ENCODE data around the gene HTT. TPM values are rescaled to one million over a fixed set of nuclear protein-coding genes. Genes with fewer than 3 reads are reported as not detected.

The HTT gene
- total and polyA plus RNA-seq, 4 donors = 38.9 to 51.5 (median 40.9) TPM

GRCh38 chr4:3116955-3117354, 42.5 kb downstream of the HTT start:
- Histone ChIP-seq H3K4me1 (ENCODE audit: control insufficient read depth, insufficient read depth, low read length) (peaks cover 1% of the 10 kb centered on the region), H3K9me3 (ENCODE audit: control insufficient read depth, insufficient read depth, low read length) (no peaks in the 10 kb centered on the region), H3K36me3 (ENCODE audit: control insufficient read depth, insufficient read depth, low read length) (peaks cover 35% of the 10 kb centered on the region), H3K27me3 (ENCODE audit: control insufficient read depth, insufficient read depth, low read length) (no peaks in the 10 kb centered on the region), H3K27ac (ENCODE audit: low read depth, low read length) (no peak overlapping the region), H3K4me3 (ENCODE audit: low read depth, low read length) (no peak overlapping the region)
- DNase-seq (ENCODE audit: low read depth in 4 of 6, low spot score in 6 of 6) = no peak
- WGBS (ENCODE audit: insufficient coverage) = 100% methylated on average over 2 of the region's 2 CpGs

GRCh38 chr4:3118312-3118711, 43.8 kb downstream of the HTT start:
- Histone ChIP-seq H3K36me3 (ENCODE audit: control insufficient read depth, insufficient read depth, low read length) (peaks cover 38% of the 10 kb centered on the region), H3K9me3 (ENCODE audit: control insufficient read depth, insufficient read depth, low read length) (no peaks in the 10 kb centered on the region), H3K4me1 (ENCODE audit: control insufficient read depth, insufficient read depth, low read length) (peaks cover 3% of the 10 kb centered on the region), H3K27ac (ENCODE audit: low read depth, low read length) (no peak overlapping the region), H3K27me3 (ENCODE audit: control insufficient read depth, insufficient read depth, low read length) (no peaks in the 10 kb centered on the region), H3K4me3 (ENCODE audit: low read depth, low read length) (no peak overlapping the region)
- WGBS (ENCODE audit: insufficient coverage) = 92% methylated on average over 8 of the region's 8 CpGs
- DNase-seq (ENCODE audit: low read depth in 4 of 6, low spot score in 6 of 6) = no peak

GRCh38 chr4:3119464-3119863, 45.0 kb downstream of the HTT start:
- Histone ChIP-seq H3K27me3 (ENCODE audit: control insufficient read depth, insufficient read depth, low read length) (no peaks in the 10 kb centered on the region), H3K9me3 (ENCODE audit: control insufficient read depth, insufficient read depth, low read length) (no peaks in the 10 kb centered on the region), H3K27ac (ENCODE audit: low read depth, low read length) (no peak overlapping the region), H3K4me3 (ENCODE audit: low read depth, low read length) (no peak overlapping the region), H3K4me1 (ENCODE audit: control insufficient read depth, insufficient read depth, low read length) (peaks cover 3% of the 10 kb centered on the region), H3K36me3 (ENCODE audit: control insufficient read depth, insufficient read depth, low read length) (peaks cover 34% of the 10 kb centered on the region)
- DNase-seq (ENCODE audit: low read depth in 4 of 6, low spot score in 6 of 6) = no peak
- WGBS (ENCODE audit: insufficient coverage) = 100% methylated on average over 1 of the region's 2 CpGs

GRCh38 chr4:3121110-3121509, 46.6 kb downstream of the HTT start:
- Histone ChIP-seq H3K27me3 (ENCODE audit: control insufficient read depth, insufficient read depth, low read length) (no peaks in the 10 kb centered on the region), H3K4me1 (ENCODE audit: control insufficient read depth, insufficient read depth, low read length) (peaks cover 3% of the 10 kb centered on the region), H3K9me3 (ENCODE audit: control insufficient read depth, insufficient read depth, low read length) (no peaks in the 10 kb centered on the region), H3K4me3 (ENCODE audit: low read depth, low read length) (no peak overlapping the region), H3K36me3 (ENCODE audit: control insufficient read depth, insufficient read depth, low read length) (peaks cover 29% of the 10 kb centered on the region), H3K27ac (ENCODE audit: low read depth, low read length) (no peak overlapping the region)
- 100% methylated on average over 6 of the region's 9 CpGs for WGBS (ENCODE audit: insufficient coverage)
- no peak for DNase-seq (ENCODE audit: low read depth in 4 of 6, low spot score in 6 of 6)

- Histone ChIP-seq H3K4me1 (ENCODE audit: control insufficient read depth, insufficient read depth, low read length) (peaks cover 3% of the 10 kb centered on the region), H3K27me3 (ENCODE audit: control insufficient read depth, insufficient read depth, low read length) (no peaks in the 10 kb centered on the region), H3K4me3 (ENCODE audit: low read depth, low read length) (no peak overlapping the region), H3K9me3 (ENCODE audit: control insufficient read depth, insufficient read depth, low read length) (no peaks in the 10 kb centered on the region), H3K27ac (ENCODE audit: low read depth, low read length) (no peak overlapping the region), H3K36me3 (ENCODE audit: control insufficient read depth, insufficient read depth, low read length) (peaks cover 26% of the 10 kb centered on the region)
- DNase-seq (ENCODE audit: low read depth in 4 of 6, low spot score in 6 of 6) = no peak
- WGBS (ENCODE audit: insufficient coverage) = no CpG with 5 or more reads among the region's 2 CpGs
These were observed 47.1 kb downstream of the HTT start for GRCh38 chr4:3121596-3121995.

- Histone ChIP-seq H3K4me3 (ENCODE audit: low read depth, low read length) (no peak overlapping the region), H3K36me3 (ENCODE audit: control insufficient read depth, insufficient read depth, low read length) (peaks cover 31% of the 10 kb centered on the region), H3K9me3 (ENCODE audit: control insufficient read depth, insufficient read depth, low read length) (no peaks in the 10 kb centered on the region), H3K27me3 (ENCODE audit: control insufficient read depth, insufficient read depth, low read length) (no peaks in the 10 kb centered on the region), H3K27ac (ENCODE audit: low read depth, low read length) (no peak overlapping the region), H3K4me1 (ENCODE audit: control insufficient read depth, insufficient read depth, low read length) (peaks cover 3% of the 10 kb centered on the region)
- DNase-seq (ENCODE audit: low read depth in 4 of 6, low spot score in 6 of 6) = no peak
- WGBS (ENCODE audit: insufficient coverage) = 91% methylated on average over 5 of the region's 9 CpGs
These were observed 47.6 kb downstream of the HTT start for GRCh38 chr4:3122081-3122563.

- H3K4me3 ChIP-seq (ENCODE audit: low read depth, low read length) = no peak overlapping the region
- peaks cover 39% of the 10 kb centered on the region for H3K36me3 ChIP-seq (ENCODE audit: control insufficient read depth, insufficient read depth, low read length)
- WGBS (ENCODE audit: insufficient coverage) = 50% methylated on average over 1 of the region's 3 CpGs
- H3K4me1 ChIP-seq (ENCODE audit: control insufficient read depth, insufficient read depth, low read length) = peaks cover 3% of the 10 kb centered on the region
- no peaks in the 10 kb centered on the region for H3K27me3 ChIP-seq (ENCODE audit: control insufficient read depth, insufficient read depth, low read length)
- DNase-seq (ENCODE audit: low read depth in 4 of 6, low spot score in 6 of 6) = no peak
- H3K27ac ChIP-seq (ENCODE audit: low read depth, low read length) = no peak overlapping the region
- H3K9me3 ChIP-seq (ENCODE audit: control insufficient read depth, insufficient read depth, low read length) = no peaks in the 10 kb centered on the region
These were observed 48.7 kb downstream of the HTT start for GRCh38 chr4:3123181-3123671.

- peaks cover 39% of the 10 kb centered on the region for H3K36me3 ChIP-seq (ENCODE audit: control insufficient read depth, insufficient read depth, low read length)
- WGBS (ENCODE audit: insufficient coverage) = 95% methylated on average over 5 of the region's 7 CpGs
These were observed 49.7 kb downstream of the HTT start for GRCh38 chr4:3124070-3124767.

GRCh38 chr4:3127112-3127511, 52.6 kb downstream of the HTT start:
- H3K4me1 ChIP-seq (ENCODE audit: control insufficient read depth, insufficient read depth, low read length) = peaks cover under 1% of the 10 kb centered on the region
- no peak for DNase-seq (ENCODE audit: low read depth in 4 of 6, low spot score in 6 of 6)
- H3K27ac ChIP-seq (ENCODE audit: low read depth, low read length) = no peak overlapping the region
- H3K9me3 ChIP-seq (ENCODE audit: control insufficient read depth, insufficient read depth, low read length) = no peaks in the 10 kb centered on the region
- 93% methylated on average over 7 of the region's 7 CpGs for WGBS (ENCODE audit: insufficient coverage)
- no peak overlapping the region for H3K4me3 ChIP-seq (ENCODE audit: low read depth, low read length)
- H3K27me3 ChIP-seq (ENCODE audit: control insufficient read depth, insufficient read depth, low read length) = no peaks in the 10 kb centered on the region
- H3K36me3 ChIP-seq (ENCODE audit: control insufficient read depth, insufficient read depth, low read length) = peaks cover 43% of the 10 kb centered on the region

More at GRCh38 chr4:3124070-3124767, 49.7 kb downstream of the HTT start:
- Histone ChIP-seq H3K9me3 (ENCODE audit: control insufficient read depth, insufficient read depth, low read length) (no peaks in the 10 kb centered on the region), H3K4me3 (ENCODE audit: low read depth, low read length) (no peak overlapping the region), H3K27me3 (ENCODE audit: control insufficient read depth, insufficient read depth, low read length) (no peaks in the 10 kb centered on the region), H3K4me1 (ENCODE audit: control insufficient read depth, insufficient read depth, low read length) (peaks cover 3% of the 10 kb centered on the region), H3K27ac (ENCODE audit: low read depth, low read length) (no peak overlapping the region)
- no peak for DNase-seq (ENCODE audit: low read depth in 4 of 6, low spot score in 6 of 6)

- H3K27me3 ChIP-seq (ENCODE audit: control insufficient read depth, insufficient read depth, low read length) = no peaks in the 10 kb centered on the region
- no peak overlapping the region for H3K4me3 ChIP-seq (ENCODE audit: low read depth, low read length)
- no peaks in the 10 kb centered on the region for H3K4me1 ChIP-seq (ENCODE audit: control insufficient read depth, insufficient read depth, low read length)
- H3K27ac ChIP-seq (ENCODE audit: low read depth, low read length) = no peak overlapping the region
- H3K36me3 ChIP-seq (ENCODE audit: control insufficient read depth, insufficient read depth, low read length) = peaks cover 46% of the 10 kb centered on the region
- no peaks in the 10 kb centered on the region for H3K9me3 ChIP-seq (ENCODE audit: control insufficient read depth, insufficient read depth, low read length)
- DNase-seq (ENCODE audit: low read depth in 4 of 6, low spot score in 6 of 6) = no peak
- no CpG with 5 or more reads among the region's 2 CpGs for WGBS (ENCODE audit: insufficient coverage)
These were observed 53.6 kb downstream of the HTT start for GRCh38 chr4:3128058-3128457.
